ENCODE data around the gene E2F4. TPM values are rescaled to one million over a fixed set of nuclear protein-coding genes. Genes with fewer than 3 reads are reported as not detected.
A peak's percentile ranks its signal among the peaks of the same experiment; 100 is the strongest.

E2F4 gene
- total RNA-seq, 1 donor from 2014 or later, result 35.3 TPM

DNA sequence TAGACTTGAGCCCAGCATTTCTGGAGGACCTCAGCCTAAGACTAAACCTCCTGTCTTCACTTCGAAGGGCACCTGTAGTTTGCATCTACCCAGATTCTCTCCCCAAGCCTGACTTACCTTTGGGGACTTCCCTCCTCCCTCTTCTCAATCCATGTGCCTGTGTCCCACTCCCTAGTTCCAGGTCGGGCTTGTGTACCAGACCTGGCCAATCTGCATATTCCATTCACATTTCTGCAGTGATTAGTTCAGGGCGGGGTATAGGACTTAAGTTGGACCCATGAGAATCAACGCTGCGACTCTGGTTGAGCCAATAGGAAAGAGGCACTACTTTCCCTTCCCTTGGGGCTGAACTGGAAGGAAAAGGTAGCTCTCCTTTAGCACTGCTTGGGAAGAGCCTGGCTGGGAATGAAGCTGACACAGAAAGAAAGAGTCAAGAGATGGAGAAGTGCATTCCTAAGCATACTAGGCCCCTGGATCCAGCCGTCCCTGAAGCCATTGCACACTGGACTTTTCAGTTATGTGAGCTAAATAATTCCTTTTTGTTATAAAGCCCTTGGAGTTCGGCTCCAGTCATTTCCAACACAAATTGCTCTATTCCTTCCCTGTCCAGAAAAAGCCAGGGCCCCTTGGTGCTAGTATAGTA lies 34.7 kb upstream of the E2F4 start:
- Histone ChIP-seq H2AFZ (replicated peaks) (no peak overlapping the region), H3K79me2 (ENCODE audit: low read depth) (no peaks in the 10 kb centered on the region), H3K4me3 (no peak overlapping the region), H3K27me3 (peaks cover 100% of the 10 kb centered on the region), H3K9me3 (ENCODE audit: low read depth) (no peaks in the 10 kb centered on the region), H3K36me3 (no peaks in the 10 kb centered on the region), H3K4me1 (peaks cover 6% of the 10 kb centered on the region), H4K20me1 (ENCODE audit: low read depth) (peaks cover 46% of the 10 kb centered on the region), H3K9ac (no peak overlapping the region), H3K4me2 (no peak overlapping the region), H3F3A (ENCODE audit: low read depth) (peaks cover 15% of the 10 kb centered on the region), H3K27ac (no peak overlapping the region)
- Mint-ChIP-seq H3K27ac (no peak overlapping the region), H3K27me3 (ENCODE audit: insufficient read depth, low read depth) (peaks cover 83% of the 10 kb centered on the region), H3K36me3 (no peaks in the 10 kb centered on the region), H3K4me1 (peaks cover 10% of the 10 kb centered on the region), H3K4me3 (peak overlapping the region; percentile 47), H3K9me3 (no peaks in the 10 kb centered on the region)
- DNase-seq (ENCODE audit: low spot score), result no peak
- TF ChIP-seq EZH2phosphoT487 (IDR thresholded peaks at IDR 0.05), result no peak
- no peak for TF ChIP-seq CTCF (IDR thresholded peaks at IDR 0.05)
- no peak for TF ChIP-seq EZH2 (IDR thresholded peaks at IDR 0.05)

GRCh38 chr16:67157892-67158635 lies 33.9 kb upstream of the E2F4 start:
- peak overlapping the region; percentile 81 for H3K4me3 Mint-ChIP-seq
- H3K9me3 Mint-ChIP-seq, result no peaks in the 10 kb centered on the region

More at GRCh38 chr16:67157892-67158635, 33.9 kb upstream of the E2F4 start:
- H3K4me2 ChIP-seq, result no peak overlapping the region
- peaks cover 52% of the 10 kb centered on the region for H4K20me1 ChIP-seq (ENCODE audit: low read depth)
- no peak overlapping the region for H3K4me3 ChIP-seq
- no peaks in the 10 kb centered on the region for H3K36me3 ChIP-seq
- peaks cover 6% of the 10 kb centered on the region for H3K4me1 ChIP-seq
- H3F3A ChIP-seq (ENCODE audit: low read depth), result peaks cover 23% of the 10 kb centered on the region
- no peak overlapping the region for H3K9ac ChIP-seq
- H3K27me3 ChIP-seq, result peaks cover 100% of the 10 kb centered on the region
- H3K4me1 Mint-ChIP-seq, result peaks cover 10% of the 10 kb centered on the region
- peaks cover 82% of the 10 kb centered on the region for H3K27me3 Mint-ChIP-seq (ENCODE audit: insufficient read depth, low read depth)
- no peaks in the 10 kb centered on the region for H3K36me3 Mint-ChIP-seq
- H3K27ac ChIP-seq, result no peak overlapping the region
- H3K79me2 ChIP-seq (ENCODE audit: low read depth), result no peaks in the 10 kb centered on the region
- TF ChIP-seq EZH2phosphoT487 (IDR thresholded peaks at IDR 0.05), result no peak
- no peak for TF ChIP-seq CTCF (IDR thresholded peaks at IDR 0.05)
- no peak for TF ChIP-seq EZH2 (IDR thresholded peaks at IDR 0.05)
- H3K9me3 ChIP-seq (ENCODE audit: low read depth), result no peaks in the 10 kb centered on the region
- no peak overlapping the region for H3K27ac Mint-ChIP-seq
- no peak for DNase-seq (ENCODE audit: low spot score)
- no peak overlapping the region for H2AFZ ChIP-seq (replicated peaks)

Data from neural progenitor cell (in vitro differentiated cells).